SK-N-SH treated with all-trans-retinoic acid at 6 μM for 48 hours (cell line): ENCODE results near the gene PTPN1.

Source experiments
- ATAC-seq: fragments of 200-7000 bp; cut with Tn5 transposase; 3 replicates; pipeline ENCODE4 v1.9.1; 2020; ENCODE audit warnings: mild to moderate bottlenecking, moderate library complexity
- ARNTL ChIP-seq: fragments of 450-650 bp; formaldehyde crosslinking; IDR thresholded peaks from 2 replicates; pipeline ENCODE4 v1.5.0; 2020; ENCODE audit warnings: low read depth, mild to moderate bottlenecking, moderate library complexity, borderline replicate concordance
- BACH2 ChIP-seq: fragments of 250-450 bp; sonication (Bioruptor Pico); IDR thresholded peaks from 2 replicates; pipeline ENCODE4 v1.9.0; 2021; ENCODE audit warnings: mild to moderate bottlenecking, borderline replicate concordance
- CSDC2 ChIP-seq: fragments of 250-450 bp; sonication (Bioruptor Pico); IDR thresholded peaks from 2 replicates; pipeline ENCODE4 v1.5.0; 2020; ENCODE audit warnings: mild to moderate bottlenecking, moderate library complexity
- ESRRG ChIP-seq: fragments of 250-450 bp; sonication (Bioruptor Pico); IDR thresholded peaks from 2 replicates; pipeline ENCODE4 v1.6.1; 2021; ENCODE audit warnings: mild to moderate bottlenecking
- GLIS3 ChIP-seq: fragments of 250-450 bp; sonication (Bioruptor Pico); IDR thresholded peaks from 2 replicates; pipeline ENCODE4 v1.5.0; 2020; ENCODE audit warnings: mild to moderate bottlenecking, moderate library complexity
- ISL1 ChIP-seq: fragments of 250-450 bp; sonication (Bioruptor Pico); IDR thresholded peaks from 2 replicates; pipeline ENCODE4 v2.1.2; 2022; ENCODE audit warnings: mild to moderate bottlenecking, moderate library complexity
- OSR1 ChIP-seq: fragments of 250-450 bp; sonication (Bioruptor Pico); IDR thresholded peaks from 2 replicates; pipeline ENCODE4 v1.8.0; 2022; ENCODE audit warnings: moderate library complexity, mild to moderate bottlenecking, inconsistent platforms
- PPARA ChIP-seq: fragments of 250-450 bp; sonication (Bioruptor Pico); IDR thresholded peaks from 2 replicates; pipeline ENCODE4 v1.5.0; 2020; ENCODE audit warnings: mild to moderate bottlenecking, borderline replicate concordance
- RARB ChIP-seq: fragments of 250-450 bp; sonication (Bioruptor Pico); IDR thresholded peaks from 2 replicates; pipeline ENCODE4 v1.8.0; 2021; ENCODE audit warnings: mild to moderate bottlenecking, moderate library complexity
- SNAI2 ChIP-seq: fragments of 250-450 bp; sonication (Bioruptor Pico); IDR thresholded peaks from 2 replicates; pipeline ENCODE4 v1.5.0; 2020; ENCODE audit warnings: mild to moderate bottlenecking, moderate library complexity
- TCF4 ChIP-seq: fragments of 250-450 bp; sonication (Bioruptor Pico); IDR thresholded peaks from 2 replicates; pipeline ENCODE4 v1.8.0; 2021; ENCODE audit warnings: mild to moderate bottlenecking, moderate library complexity, borderline replicate concordance
- TOX ChIP-seq: fragments of 250-450 bp; sonication (Bioruptor Pico); IDR thresholded peaks from 2 replicates; pipeline ENCODE4 v1.8.0; 2021; ENCODE audit warnings: mild to moderate bottlenecking, moderate library complexity, borderline replicate concordance
- ZC3H10 ChIP-seq: fragments of 250-450 bp; sonication (Bioruptor Pico); IDR thresholded peaks from 2 replicates; pipeline ENCODE4 v1.5.1; 2021; ENCODE audit warnings: mild to moderate bottlenecking, moderate library complexity
- ZFP3 ChIP-seq: fragments of 250-450 bp; sonication (Bioruptor Pico); IDR thresholded peaks from 2 replicates; pipeline ENCODE4 v1.5.0; 2020; ENCODE audit warnings: mild to moderate bottlenecking, moderate library complexity
- ZFP30 ChIP-seq: fragments of 450-650 bp; formaldehyde crosslinking; IDR thresholded peaks from 2 replicates; pipeline ENCODE4 v1.5.0; 2022; ENCODE audit warnings: mild to moderate bottlenecking, moderate library complexity
- ZNF565 ChIP-seq: fragments of 450-650 bp; formaldehyde crosslinking; conservative IDR thresholded peaks from 2 replicates; pipeline ENCODE4 v1.5.0; 2020; ENCODE audit warnings: low read depth, mild to moderate bottlenecking, moderate library complexity
- ZNF70 ChIP-seq: fragments of 450-650 bp; formaldehyde crosslinking; IDR thresholded peaks from 2 replicates; pipeline ENCODE4 v1.5.0; 2020; ENCODE audit warnings: mild to moderate bottlenecking, moderate library complexity
- ZNF8 ChIP-seq: fragments of 450-650 bp; formaldehyde crosslinking; IDR thresholded peaks from 2 replicates; pipeline ENCODE4 v1.5.0; 2020; ENCODE audit warnings: mild to moderate bottlenecking, moderate library complexity
- TF ChIP-seq, protein P1 (sequence below): fragments of 250-450 bp; sonication (Bioruptor Pico); IDR thresholded peaks from 2 replicates; pipeline ENCODE4 v1.5.1; 2020; ENCODE audit warnings: low read depth, mild to moderate bottlenecking, moderate library complexity
- TF ChIP-seq, protein P2 (sequence below): fragments of 250-450 bp; sonication (Bioruptor Pico); IDR thresholded peaks from 2 replicates; pipeline ENCODE4 v1.8.0; 2021; ENCODE audit warnings: low read depth, mild to moderate bottlenecking, moderate library complexity, borderline replicate concordance
- TF ChIP-seq, protein P3 (sequence below): fragments of 250-450 bp; sonication (Bioruptor Pico); IDR thresholded peaks from 2 replicates; pipeline ENCODE4 v1.5.1; 2021; ENCODE audit warnings: mild to moderate bottlenecking, moderate library complexity
- TF ChIP-seq, protein P4 (sequence below): fragments of 250-450 bp; sonication (Bioruptor Pico); IDR thresholded peaks from 2 replicates; pipeline ENCODE4 v1.8.0; 2020; ENCODE audit warnings: mild to moderate bottlenecking, moderate library complexity, borderline replicate concordance
- TF ChIP-seq, protein P5 (sequence below): fragments of 250-450 bp; sonication (Bioruptor Pico); IDR thresholded peaks from 2 replicates; pipeline ENCODE4 v1.5.0; 2020; ENCODE audit warnings: mild to moderate bottlenecking, moderate library complexity

Gene PTPN1

DNA sequence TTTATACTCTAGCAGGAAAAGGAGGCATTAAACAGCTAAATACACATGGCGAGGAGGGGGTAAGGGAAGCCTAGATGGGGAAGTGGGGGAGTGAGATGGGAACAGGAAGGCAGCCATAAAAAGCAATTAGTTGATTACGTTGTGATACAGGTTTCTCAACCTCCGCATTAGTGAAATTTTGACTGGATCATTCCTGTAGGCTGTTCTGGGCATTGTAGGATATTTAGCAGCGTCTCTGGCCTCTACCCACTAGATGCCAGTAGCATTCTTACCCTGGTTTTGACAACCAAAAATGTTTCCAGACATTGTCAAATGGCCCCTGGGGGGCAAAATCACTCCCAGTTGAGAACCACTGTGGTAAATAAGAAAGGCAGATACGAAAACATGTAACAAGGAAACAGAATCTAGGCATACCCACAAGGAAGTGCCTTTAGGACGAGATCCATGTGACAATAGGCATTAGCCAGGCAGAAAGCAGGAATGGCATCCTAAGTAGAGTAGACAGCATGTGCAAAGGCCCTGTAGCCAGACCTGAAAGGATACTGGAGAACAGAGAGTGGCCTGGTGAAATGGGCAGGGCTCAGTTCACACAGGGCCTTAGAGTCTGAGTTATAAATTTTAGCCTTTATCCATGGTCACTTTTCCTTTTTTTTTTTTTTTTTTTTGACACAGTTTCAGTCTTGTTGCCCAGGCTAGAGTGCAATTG is 25.8 kb upstream of the PTPN1 start:
- no peak for ATAC-seq
- TF ChIP-seq ZC3H10 (CRISPR knock-in tag) = no peak
- TF ChIP-seq ZNF565 (CRISPR knock-in tag) = no peak
- TF ChIP-seq SNAI2 (CRISPR knock-in tag) = no peak
- no peak for TF ChIP-seq GLIS3
- TF ChIP-seq, protein P1, sequence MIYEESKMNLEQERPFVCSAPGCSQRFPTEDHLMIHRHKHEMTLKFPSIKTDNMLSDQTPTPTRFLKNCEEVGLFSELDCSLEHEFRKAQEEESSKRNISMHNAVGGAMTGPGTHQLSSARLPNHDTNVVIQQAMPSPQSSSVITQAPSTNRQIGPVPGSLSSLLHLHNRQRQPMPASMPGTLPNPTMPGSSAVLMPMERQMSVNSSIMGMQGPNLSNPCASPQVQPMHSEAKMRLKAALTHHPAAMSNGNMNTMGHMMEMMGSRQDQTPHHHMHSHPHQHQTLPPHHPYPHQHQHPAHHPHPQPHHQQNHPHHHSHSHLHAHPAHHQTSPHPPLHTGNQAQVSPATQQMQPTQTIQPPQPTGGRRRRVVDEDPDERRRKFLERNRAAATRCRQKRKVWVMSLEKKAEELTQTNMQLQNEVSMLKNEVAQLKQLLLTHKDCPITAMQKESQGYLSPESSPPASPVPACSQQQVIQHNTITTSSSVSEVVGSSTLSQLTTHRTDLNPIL (CRISPR knock-in tag) = no peak
- no peak for TF ChIP-seq OSR1
- TF ChIP-seq, protein P2, sequence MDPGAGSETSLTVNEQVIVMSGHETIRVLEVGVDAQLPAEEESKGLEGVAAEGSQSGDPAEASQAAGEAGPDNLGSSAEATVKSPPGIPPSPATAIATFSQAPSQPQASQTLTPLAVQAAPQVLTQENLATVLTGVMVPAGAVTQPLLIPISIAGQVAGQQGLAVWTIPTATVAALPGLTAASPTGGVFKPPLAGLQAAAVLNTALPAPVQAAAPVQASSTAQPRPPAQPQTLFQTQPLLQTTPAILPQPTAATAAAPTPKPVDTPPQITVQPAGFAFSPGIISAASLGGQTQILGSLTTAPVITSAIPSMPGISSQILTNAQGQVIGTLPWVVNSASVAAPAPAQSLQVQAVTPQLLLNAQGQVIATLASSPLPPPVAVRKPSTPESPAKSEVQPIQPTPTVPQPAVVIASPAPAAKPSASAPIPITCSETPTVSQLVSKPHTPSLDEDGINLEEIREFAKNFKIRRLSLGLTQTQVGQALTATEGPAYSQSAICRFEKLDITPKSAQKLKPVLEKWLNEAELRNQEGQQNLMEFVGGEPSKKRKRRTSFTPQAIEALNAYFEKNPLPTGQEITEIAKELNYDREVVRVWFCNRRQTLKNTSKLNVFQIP (CRISPR knock-in tag) = no peak
- no peak for TF ChIP-seq RARB (CRISPR knock-in tag)
- TF ChIP-seq, protein P3, sequence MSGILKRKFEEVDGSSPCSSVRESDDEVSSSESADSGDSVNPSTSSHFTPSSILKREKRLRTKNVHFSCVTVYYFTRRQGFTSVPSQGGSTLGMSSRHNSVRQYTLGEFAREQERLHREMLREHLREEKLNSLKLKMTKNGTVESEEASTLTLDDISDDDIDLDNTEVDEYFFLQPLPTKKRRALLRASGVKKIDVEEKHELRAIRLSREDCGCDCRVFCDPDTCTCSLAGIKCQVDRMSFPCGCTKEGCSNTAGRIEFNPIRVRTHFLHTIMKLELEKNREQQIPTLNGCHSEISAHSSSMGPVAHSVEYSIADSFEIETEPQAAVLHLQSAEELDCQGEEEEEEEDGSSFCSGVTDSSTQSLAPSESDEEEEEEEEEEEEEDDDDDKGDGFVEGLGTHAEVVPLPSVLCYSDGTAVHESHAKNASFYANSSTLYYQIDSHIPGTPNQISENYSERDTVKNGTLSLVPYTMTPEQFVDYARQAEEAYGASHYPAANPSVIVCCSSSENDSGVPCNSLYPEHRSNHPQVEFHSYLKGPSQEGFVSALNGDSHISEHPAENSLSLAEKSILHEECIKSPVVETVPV (CRISPR knock-in tag) = no peak
- TF ChIP-seq ZFP3 (CRISPR knock-in tag) = no peak
- TF ChIP-seq ZNF70 (CRISPR knock-in tag) = no peak
- TF ChIP-seq ZNF8 (CRISPR knock-in tag) = no peak
- no peak for TF ChIP-seq BACH2 (CRISPR knock-in tag)
- no peak for TF ChIP-seq TCF4 (CRISPR knock-in tag)

DNA sequence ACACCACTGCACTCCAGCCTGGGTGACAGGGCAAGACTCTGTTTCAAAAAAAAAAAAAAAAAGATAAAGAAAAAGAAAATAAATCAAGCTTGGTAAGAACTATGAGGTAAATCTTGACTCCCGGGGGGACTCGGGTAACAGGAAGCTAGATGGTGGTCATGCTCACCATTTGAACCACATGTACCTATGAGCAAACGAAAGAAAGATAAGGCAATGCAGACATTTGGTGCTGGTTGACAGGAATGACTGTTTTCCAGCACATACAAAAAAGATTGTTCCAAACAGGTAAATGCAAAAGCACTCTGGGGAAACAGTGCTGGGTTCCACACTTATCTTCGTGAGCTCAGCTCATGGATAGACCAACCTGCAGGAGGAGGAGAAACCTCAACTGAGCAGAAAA is 22.8 kb upstream of the PTPN1 start:
- no peak for TF ChIP-seq ARNTL
- no peak for TF ChIP-seq TCF4 (CRISPR knock-in tag)
- no peak for TF ChIP-seq ESRRG (CRISPR knock-in tag)
- TF ChIP-seq, protein P4, sequence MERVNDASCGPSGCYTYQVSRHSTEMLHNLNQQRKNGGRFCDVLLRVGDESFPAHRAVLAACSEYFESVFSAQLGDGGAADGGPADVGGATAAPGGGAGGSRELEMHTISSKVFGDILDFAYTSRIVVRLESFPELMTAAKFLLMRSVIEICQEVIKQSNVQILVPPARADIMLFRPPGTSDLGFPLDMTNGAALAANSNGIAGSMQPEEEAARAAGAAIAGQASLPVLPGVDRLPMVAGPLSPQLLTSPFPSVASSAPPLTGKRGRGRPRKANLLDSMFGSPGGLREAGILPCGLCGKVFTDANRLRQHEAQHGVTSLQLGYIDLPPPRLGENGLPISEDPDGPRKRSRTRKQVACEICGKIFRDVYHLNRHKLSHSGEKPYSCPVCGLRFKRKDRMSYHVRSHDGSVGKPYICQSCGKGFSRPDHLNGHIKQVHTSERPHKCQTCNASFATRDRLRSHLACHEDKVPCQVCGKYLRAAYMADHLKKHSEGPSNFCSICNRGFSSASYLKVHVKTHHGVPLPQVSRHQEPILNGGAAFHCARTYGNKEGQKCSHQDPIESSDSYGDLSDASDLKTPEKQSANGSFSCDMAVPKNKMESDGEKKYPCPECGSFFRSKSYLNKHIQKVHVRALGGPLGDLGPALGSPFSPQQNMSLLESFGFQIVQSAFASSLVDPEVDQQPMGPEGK (CRISPR knock-in tag) = no peak
- TF ChIP-seq, protein P2 (CRISPR knock-in tag) = no peak
- no peak for TF ChIP-seq BACH2 (CRISPR knock-in tag)
- TF ChIP-seq, protein P1 (CRISPR knock-in tag) = no peak
- TF ChIP-seq, protein P5, sequence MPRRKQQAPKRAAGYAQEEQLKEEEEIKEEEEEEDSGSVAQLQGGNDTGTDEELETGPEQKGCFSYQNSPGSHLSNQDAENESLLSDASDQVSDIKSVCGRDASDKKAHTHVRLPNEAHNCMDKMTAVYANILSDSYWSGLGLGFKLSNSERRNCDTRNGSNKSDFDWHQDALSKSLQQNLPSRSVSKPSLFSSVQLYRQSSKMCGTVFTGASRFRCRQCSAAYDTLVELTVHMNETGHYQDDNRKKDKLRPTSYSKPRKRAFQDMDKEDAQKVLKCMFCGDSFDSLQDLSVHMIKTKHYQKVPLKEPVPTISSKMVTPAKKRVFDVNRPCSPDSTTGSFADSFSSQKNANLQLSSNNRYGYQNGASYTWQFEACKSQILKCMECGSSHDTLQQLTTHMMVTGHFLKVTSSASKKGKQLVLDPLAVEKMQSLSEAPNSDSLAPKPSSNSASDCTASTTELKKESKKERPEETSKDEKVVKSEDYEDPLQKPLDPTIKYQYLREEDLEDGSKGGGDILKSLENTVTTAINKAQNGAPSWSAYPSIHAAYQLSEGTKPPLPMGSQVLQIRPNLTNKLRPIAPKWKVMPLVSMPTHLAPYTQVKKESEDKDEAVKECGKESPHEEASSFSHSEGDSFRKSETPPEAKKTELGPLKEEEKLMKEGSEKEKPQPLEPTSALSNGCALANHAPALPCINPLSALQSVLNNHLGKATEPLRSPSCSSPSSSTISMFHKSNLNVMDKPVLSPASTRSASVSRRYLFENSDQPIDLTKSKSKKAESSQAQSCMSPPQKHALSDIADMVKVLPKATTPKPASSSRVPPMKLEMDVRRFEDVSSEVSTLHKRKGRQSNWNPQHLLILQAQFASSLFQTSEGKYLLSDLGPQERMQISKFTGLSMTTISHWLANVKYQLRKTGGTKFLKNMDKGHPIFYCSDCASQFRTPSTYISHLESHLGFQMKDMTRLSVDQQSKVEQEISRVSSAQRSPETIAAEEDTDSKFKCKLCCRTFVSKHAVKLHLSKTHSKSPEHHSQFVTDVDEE (CRISPR knock-in tag) = no peak
- no peak for TF ChIP-seq SNAI2 (CRISPR knock-in tag)
- TF ChIP-seq OSR1 = no peak
- TF ChIP-seq ZNF8 (CRISPR knock-in tag) = no peak
- no peak for TF ChIP-seq ZFP30 (CRISPR knock-in tag)
- no peak for TF ChIP-seq ISL1 (CRISPR knock-in tag)
- no peak for TF ChIP-seq CSDC2 (CRISPR knock-in tag)
- no peak for TF ChIP-seq GLIS3
- TF ChIP-seq, protein P3 (CRISPR knock-in tag) = no peak
- TF ChIP-seq ZC3H10 (CRISPR knock-in tag) = no peak
- TF ChIP-seq ZNF70 (CRISPR knock-in tag) = no peak
- TF ChIP-seq TOX = no peak
- TF ChIP-seq PPARA (CRISPR knock-in tag) = no peak
- TF ChIP-seq, all 23 proteins: peak for 0
- no peak for ATAC-seq
